Measurements from ENCODE around the gene MOGAT2.
"Not testable (repeated sequence)": the region's sequence is repeated elsewhere in the genome, so short reads cannot be mapped to it uniquely, and the experiment has no call there.

MOGAT2 gene

DNA sequence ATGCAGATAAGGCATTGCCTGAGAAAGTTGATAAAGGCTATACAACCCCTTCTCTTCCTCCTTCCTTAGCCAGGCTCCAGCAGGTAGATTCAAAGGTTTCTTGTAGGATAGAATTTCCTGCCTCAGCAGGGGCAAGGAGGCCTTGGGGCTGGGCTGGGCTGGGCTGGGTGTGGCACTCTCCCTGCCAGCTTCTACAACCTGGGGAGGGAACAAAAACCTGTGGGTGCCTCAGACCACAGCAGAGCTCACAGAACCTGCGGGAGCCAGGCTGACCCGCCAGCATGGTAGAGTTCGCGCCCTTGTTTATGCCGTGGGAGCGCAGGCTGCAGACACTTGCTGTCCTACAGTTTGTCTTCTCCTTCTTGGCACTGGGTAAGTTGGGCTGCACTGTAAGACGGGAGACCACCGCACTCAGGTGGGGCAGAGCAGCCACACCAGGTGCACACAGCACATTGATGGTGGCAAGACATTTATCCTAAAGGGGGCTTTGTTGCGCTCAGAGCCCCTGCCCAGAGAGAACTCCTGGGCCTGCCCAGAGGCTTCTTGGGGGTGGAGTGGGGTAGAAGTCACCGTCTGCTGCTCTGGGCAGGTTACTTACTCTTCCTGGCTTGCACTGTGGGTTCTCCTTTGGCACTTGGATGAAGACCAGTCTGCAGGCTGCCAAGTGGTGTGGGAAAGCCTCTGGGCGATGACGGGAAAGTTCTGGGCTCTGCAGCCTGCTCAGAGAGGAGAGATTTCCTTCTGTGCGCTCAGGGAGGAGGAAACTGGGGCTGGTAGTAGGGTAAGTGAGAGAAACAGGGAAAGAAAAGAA is at the start of gene MOGAT2:
TSS of gene MOGAT2 (plus strand) at position 231 of the 811 bp plus-strand sequence. CDS start at position 282, 51 bp downstream.
- no peak for DNase-seq

DNA sequence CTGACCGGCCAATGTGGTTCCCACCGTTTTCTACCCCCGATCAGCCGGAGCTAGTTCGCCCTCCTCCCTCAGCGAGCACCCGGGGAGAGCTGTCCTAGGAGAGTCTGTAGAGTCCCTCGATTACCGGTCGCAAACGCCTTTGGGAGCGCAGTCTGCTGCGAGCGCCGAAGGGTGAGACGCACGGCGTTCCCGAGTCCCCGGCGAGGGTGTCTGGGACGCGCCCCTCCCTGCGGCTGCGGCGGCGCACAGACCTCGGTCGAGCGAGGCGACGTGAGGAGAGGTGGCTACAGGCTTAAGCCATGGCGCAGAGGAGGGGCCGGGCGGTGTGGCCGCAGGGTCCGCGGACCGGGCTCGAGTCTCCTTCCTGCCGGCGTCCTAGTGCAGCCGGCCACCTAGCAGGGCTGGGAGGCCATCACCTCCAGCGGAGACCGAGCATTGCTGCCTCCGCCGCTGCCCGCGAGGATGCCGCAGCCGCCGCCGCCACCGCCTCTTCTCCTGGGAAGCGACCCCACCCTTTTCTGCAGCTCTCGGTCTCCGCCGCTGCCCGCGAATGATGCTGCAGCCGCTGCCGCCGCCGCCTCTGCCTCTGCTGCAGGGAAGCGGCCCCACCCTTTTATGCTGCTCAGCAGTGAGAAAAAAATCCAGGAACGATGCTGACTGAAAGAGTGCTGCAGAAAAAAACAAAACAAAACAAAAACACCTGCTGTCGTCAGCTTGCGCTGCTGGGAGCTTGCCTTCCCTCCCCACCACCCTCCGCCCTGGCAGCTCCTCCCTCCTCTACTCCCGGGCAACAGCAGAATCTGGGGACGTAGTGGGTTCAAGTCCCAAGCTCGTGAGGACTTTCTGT is 49.0 kb upstream of the MOGAT2 start, which contains the start of gene MAP6:
TSS of gene MAP6 (minus strand) at position 588 of the 847 bp plus-strand sequence. CDS start 669 bp downstream, outside the sequence.
- DNase-seq, result no peak

DNA sequence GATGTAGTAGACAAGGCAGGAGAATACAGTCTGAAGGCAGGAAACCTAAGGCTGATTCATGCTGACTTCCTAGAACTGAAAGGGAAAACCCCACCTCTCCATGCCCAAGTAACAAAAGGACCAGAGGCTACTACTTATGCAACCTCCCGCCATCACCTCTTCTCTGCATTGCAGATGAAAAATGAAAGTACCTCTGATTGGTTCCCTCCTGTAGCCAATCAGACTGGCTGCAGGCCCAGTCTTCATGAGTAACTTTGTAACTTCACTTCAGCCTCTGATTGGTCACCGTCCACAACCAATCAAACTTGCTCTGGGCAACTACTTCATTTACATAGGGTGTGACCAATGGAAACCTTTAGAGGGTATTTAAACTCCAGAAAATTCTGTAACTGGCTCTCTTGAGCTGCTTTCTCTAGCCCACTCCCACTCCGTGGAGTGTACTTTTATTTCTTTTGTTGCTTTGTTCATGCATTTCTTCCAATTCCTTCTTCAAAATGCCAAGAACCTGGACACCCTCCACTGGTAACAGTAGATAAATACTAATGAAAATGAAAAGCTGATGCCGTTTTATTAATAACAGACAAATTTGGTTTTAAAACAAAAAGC is 43.6 kb upstream of the MOGAT2 start:
- no peak for DNase-seq

DNA sequence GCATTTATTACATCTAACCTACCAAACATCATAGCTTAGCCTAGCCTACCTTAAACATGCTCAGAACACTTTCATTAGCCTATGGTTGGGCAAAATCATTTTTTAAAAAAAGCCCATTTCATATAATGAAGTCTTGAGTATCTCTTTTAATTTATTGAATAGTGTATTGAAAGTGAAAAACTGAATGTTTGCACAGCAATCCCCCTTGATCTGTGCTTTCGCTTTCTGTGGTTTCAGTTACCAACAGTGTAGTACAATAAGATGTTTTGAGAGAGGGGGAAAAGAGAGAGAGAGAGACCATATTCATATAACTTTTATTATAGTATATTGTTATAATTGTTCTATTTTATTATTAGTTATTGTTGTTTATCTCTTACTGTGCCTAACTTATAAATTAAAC is 40.4 kb upstream of the MOGAT2 start:
- DNase-seq, result no peak

DNA sequence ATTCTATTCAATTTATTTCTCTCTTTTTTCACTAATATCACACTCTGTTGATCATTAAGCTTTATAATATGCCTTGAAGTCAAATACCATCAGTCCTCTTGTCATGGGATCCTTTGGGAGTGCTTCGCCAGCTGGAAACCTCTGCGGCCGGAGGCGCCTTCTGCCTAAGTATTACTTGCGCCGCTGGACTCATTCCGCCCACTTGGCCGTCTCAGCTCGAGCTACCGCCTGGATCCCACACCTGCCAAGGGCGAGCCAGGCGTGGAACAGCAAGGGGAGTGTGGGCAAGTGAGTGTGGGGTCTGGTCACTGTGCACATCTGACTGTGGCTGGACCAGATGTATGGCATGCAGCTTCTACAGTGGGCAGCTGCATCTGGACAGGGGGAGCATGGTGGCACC is 39.7 kb upstream of the MOGAT2 start:
- DNase-seq, result no peak

DNA sequence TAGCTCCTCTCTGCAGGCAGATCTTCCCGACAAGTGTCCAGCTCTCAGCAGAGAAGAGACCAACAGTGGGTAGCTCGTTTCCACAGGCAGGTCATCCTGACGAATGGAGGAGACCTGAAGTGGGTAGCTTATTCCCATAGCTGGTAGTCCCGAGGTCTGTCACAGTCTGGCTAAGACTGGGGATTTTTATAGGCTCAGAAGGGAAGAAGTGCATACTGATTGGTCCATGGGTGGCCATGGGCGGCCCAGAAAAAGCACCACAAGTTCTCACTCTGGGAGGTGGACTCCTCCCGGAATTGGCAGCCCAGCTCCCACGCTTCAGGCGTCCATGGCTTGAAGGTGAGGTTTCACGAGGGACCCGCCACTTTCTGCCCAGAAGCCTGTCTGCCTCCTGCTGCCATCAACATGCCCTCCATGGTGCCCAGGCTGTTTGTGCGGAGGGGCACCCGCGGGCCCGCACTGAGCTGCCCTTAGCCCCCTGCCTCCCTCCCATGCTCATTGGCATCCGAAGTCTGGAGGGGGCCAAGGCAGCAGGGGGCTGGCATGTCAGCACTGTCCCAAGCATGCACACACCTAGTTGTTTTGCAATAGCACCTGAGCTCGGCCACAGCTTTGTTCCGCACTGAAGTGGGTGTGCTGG is 38.9 kb upstream of the MOGAT2 start:
- no peak for DNase-seq

DNA sequence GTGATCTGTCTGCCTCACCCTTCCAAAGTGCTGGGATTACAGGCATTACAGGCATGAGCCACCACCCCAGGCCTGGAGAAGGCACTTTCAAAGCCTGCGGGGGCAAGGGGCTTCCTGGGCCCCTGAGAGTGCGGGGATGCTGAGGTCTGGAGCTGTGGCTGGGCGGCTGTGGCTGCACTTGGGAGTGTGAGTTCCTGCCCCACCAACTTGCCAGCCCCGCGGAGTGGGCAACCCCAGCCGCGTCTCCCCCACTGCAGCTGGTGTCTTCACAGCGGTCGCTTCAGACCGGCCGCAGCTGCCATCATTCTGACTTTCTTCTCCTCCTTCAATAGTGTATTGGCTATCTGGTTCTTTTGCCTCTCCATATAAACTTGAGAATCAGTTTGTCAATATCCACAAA is 38.1 kb upstream of the MOGAT2 start:
- DNase-seq, result no peak

DNA sequence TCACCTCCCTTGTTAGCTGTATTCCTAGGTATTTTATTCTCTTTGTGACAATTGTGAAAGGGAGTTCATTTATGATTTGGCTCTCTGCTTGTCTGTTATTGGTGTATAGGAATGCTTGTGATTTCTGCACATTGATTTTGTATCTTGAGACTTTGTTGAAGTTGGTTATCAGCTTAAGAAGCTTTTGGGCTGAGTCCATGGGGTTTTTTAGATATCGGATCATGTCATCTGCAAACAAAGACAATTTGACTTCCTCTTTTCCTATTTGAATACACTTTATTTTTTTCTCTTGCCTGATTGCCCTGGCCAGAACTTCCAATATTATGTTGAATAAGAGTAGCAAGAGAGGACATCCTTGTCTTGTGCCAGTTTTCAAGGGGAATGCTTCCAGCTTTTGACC is 33.8 kb upstream of the MOGAT2 start:
- DNase-seq, result not testable (repeated sequence)

DNA sequence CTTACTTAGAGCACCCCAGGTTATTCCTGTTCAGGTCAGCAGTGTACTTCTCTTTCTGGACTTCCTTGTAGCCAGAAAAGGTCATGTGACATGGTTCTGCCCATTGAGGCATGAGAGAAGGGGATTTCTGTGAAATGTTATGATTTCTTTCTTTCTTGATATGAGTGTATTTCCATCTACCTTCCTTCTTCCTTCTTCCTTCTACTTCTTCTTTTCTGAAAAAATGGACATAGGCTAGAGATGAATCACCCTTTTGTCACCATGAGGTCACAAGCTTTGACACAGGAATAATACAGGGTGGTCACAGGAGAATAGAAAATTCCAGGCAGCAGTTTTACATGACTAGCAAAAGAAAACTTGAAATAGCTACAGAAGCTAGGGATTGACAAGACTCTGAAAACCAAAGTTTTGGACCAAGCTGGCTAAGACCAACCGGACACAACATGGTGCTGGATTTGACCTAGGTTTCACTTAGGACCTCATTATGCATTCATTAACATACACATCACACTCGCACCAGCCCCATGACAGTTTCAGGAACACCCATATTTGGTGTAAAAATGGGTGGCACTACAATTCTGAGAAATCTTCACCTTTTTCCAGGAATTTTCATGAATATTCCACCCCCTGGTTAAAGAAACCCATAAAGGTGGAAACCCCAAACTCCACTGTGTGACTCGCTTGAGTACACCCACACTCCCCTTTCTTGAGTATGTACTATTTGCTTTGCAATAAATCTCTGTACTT is 27.6 kb upstream of the MOGAT2 start:
- no peak for DNase-seq

DNA sequence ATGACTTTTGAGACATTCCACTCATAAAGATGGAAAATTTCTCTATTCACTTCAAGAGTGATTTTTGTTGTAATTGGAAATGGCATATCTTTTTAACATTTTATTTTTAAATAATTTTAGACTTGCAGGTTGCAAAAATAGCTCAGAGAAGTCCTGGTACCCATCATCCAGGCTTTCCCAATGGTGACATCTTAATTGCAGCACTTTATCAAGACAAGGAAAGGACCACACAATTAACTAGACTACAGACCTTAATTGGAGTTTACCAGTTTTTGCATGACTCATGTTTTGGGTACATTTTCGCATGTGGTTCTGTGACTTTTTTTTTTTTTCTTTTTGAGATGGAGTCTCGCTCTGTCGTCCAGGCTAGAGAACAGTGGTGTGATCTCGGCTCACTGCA is 25.8 kb upstream of the MOGAT2 start:
- DNase-seq, result no peak

DNA sequence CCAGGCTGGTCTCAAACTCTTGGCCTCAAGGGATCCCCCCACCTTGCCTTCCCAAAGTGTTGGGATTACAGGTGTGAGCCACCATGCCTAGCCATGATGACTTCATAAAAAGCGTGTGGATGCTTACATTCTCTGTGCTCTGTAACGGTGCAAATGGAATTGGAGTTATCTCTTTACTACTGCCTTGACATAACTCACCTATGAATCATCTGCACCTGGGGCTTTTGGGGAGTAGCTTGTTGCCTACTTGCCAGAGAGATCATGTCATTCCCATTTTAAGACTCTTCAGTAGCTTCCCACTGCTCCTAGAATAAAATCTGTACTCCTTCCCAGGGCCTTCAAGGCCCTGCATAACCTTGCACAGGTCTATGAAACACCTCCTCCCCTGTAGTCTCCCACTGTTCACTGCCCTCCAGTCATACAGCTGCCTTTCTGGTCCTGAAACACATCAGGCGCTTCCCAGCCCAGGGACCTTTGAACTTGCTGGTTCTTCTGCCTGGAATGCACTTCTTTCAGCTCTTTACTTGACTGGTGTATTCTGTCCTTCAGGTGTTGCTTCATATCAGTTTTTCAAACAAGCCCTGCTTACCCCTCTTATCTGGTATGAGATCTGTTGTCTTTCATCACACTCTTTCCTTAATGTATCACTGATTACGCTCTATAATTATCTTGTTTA is 19.6 kb upstream of the MOGAT2 start:
- DNase-seq, result no peak

DNA sequence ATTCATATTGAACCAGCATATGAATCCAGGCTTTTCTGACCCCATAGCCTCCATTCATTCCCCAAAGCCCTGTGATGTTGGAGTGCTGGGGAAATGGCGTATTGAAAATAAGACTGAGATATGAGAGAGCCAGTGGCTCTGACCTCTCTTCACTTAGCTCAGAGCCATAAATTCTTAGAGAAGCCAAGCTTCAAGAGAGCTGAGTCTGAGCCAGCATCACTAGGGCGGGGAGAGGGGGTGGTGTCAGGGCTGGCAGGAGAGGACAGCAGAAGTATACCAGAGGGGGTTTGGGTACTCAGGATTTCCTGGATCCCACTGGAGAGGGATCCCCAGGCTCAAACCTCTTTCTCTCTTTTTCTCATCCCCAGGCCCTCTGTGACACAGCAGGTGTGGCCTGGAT is 16.7 kb upstream of the MOGAT2 start:
- no peak for DNase-seq

DNA sequence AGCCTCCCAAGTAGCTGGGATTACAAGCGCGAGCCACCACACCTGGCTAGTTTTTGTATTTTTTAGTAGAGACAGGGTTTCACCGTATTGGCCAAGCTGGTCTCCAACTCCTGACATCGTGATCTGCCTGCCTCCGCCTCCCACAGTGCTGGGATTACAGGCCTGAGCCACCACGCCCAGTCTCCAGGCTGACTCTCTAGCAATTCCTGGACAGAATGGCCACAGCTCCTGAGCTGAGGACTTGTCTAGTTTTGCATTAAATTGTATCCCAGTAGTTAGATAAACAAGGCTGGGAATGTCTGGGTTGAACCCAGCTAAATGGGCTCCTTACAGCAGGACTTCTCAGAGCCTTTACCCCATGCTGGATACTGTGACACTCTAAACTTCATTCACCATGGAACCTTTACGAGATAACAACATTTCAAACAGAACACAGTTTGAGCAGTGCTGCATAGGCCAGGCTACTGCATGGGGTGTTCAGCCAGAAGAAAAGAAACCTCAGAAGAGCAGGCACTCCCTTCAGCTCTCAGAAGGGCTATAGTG is 13.9 kb upstream of the MOGAT2 start:
- no peak for DNase-seq

DNA sequence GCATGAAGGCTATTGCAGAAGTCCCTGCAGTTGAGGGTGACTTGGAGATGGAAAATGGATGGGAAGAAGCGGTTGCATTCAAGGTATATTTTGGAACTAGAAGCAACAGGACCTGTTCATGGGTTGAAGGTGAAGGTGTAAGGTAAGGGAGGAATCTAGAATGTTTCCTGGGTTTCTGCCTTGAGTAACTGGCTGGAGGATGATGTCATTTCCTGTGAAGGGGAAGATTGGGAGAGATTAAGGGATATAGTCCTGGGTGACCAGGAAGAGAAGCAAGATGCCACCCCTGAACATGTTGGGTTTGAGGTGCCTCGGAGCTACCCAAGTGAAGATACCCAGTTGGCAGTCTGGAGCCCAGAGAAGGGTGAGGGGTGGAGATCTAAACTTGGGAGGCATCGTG is 12.1 kb upstream of the MOGAT2 start:
- DNase-seq, result no peak

DNA sequence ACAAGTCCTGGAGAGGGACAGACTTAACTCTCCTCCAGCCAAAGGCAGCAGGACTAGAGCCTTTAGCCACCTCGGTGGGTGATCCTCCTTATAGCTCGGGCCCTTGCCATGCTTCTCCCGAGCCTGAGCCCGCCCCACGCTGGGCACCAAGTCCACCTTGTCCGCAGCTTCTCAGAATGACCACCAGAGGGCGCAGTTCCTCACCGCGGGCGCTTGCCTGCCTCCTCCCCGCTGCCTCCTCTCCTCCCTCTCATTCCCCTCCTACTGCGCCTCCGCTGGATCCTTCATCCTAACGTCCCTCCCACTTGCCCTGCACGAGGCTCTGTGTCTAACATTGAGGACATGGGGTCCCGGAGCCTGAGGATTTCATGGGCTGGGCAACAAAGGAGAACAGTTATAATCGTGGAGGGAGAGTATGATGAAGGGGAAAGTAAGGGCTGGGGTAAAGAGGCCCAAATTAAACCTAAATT is 11.3 kb upstream of the MOGAT2 start:
- peak; percentile 69 for DNase-seq

DNA sequence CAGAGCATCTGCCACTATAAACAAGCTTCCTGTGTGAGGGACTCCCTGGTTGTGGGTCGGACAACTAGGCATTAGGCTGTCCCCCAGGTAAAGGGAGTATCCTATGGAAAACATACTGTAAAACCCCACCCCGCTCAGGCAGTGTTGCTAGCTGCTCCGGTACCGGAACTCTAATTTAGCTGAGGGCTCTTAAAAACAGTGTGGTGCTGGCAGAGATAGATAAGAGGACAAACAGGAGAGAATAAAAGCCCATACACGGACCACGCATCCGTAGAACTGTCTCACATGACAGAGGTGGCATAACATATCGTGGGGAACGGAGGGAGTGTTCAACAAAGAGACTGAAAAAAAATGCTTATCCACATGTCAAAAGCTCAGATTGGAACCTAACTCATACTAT is 3.4 kb upstream of the MOGAT2 start:
- peak; percentile 61 for DNase-seq

DNA sequence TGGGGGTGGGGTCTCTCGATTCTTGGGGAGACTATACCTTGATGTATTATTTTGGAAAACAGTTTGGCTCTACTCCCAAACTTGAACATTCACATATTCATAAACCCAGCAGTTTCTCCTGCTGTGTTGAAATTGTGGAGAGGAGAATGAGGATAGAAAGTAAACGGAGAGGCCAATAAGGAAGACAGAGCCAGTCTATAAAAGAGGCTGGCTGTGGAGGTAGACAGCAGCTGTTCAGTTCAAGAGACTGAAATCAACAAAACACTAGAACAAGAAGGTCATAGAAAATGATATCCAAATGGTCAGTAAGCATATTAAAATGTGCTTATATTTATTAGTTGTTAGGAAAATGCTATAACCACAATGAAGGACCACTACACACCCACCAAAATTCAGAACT is 1.9 kb upstream of the MOGAT2 start:
- no peak for DNase-seq

DNA sequence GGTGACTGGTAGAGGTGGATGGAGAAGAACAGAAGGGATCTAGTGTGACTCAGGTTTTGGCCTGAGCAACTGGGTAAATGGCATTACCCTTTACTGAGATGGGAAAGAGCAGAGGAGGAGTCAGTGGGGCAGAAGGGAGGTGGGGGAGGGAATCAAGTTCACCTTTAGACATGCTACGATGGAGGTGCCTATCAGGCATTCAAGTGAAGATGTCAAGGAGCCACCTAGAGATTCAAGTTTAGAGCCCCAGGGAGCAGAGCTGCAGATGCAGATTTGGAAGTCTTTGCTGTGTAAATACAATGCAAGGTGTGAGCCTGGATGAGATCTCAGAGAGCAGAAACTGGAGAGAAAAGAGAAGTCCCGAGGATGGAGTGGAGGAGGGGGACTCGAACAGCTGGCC is 979 bp upstream of the MOGAT2 start:
- no peak for DNase-seq

DNA sequence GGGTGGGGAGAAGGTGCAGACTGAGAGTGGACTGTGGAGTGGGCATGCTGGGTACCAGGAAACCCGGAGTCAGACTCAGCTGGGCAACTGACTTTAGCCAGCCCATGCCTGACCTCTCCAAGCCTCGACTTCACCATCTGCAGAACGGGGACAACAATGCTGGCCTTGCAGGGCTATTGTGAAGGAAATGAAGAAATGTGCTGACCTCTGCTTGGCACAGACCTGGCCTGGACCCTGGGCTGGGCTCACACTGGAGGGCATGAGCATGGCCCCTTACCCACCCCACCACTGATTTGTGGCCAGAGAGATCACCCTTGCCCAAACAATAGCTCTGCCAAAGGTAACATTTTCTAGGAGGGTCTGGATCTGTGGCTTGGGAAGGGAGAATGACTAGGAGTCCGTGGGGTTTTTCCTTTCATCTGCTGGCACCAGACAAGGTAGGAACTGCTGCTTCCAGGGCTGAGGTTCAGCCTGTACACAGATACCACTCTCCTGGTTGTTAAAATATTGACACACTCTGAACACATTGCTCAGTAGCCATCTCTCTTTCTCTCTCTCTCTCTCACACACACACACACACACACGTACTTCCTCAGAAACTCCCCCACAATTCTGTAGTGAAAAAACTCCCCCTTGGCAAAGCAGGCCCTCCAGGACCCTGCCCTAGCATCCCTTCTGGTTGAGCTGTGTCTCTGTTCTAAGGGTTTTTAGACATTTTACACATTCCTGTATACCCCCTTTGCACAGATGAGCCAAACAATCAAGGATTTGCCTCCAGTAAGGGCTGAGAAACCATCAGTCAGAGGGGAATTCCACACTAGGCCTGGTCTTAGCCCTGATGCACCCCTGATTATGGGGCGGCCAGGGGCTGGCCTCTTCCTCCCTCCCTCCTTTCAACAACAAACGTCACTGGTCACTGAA is 1.0 kb downstream of the MOGAT2 start:
- no peak for DNase-seq
